Neural progenitor cell (in vitro differentiated cells): ENCODE results near the gene MBTPS1. TPM values are rescaled to one million over a fixed set of nuclear protein-coding genes. Genes with fewer than 3 reads are reported as not detected.

Experiments
- DNase-seq: peaks from one replicate; pipeline ENCODE4 v3.0.0-alpha.2; 2016; ENCODE audit warnings: low spot score
- H2AFZ ChIP-seq: fragments of 200-600 bp; sonication (generic); replicated peaks from 2 replicates; pipeline ENCODE4 v1.6.1; 2016; ENCODE audit warnings: antibody characterized with exemption
- H3F3A ChIP-seq: fragments of 200-600 bp; sonication (generic); 2 replicates; pipeline ENCODE4 v1.6.1; 2016; ENCODE audit warnings: antibody characterized with exemption, low read depth
- H3K27ac ChIP-seq: fragments of 200-600 bp; sonication (generic); 2 replicates; pipeline ENCODE4 v1.5.1; 2016; ENCODE audit warnings: mild to moderate bottlenecking
- H3K27me3 ChIP-seq: fragments of 200-600 bp; sonication (generic); 2 replicates; pipeline ENCODE4 v1.6.1; 2016; ENCODE audit warnings: mild to moderate bottlenecking, moderate library complexity
- H3K36me3 ChIP-seq: fragments of 200-600 bp; sonication (generic); 2 replicates; pipeline ENCODE4 v1.5.1; 2016
- H3K4me1 ChIP-seq: fragments of 200-600 bp; sonication (generic); 2 replicates; pipeline ENCODE4 v1.6.1; 2016; ENCODE audit warnings: mixed run types
- H3K4me2 ChIP-seq: fragments of 200-600 bp; sonication (generic); 2 replicates; pipeline ENCODE4 v1.6.1; 2016
- H3K4me3 ChIP-seq: fragments of 200-600 bp; sonication (generic); 2 replicates; pipeline ENCODE4 v1.5.1; 2016
- H3K79me2 ChIP-seq: fragments of 200-600 bp; sonication (generic); 2 replicates; pipeline ENCODE4 v1.6.1; 2016; ENCODE audit warnings: low read depth
- H3K9ac ChIP-seq: fragments of 200-600 bp; sonication (generic); 2 replicates; pipeline ENCODE4 v1.6.1; 2016
- H3K9me3 ChIP-seq: fragments of 200-600 bp; sonication (generic); 2 replicates; pipeline ENCODE4 v1.5.1; 2016; ENCODE audit warnings: low read depth
- H4K20me1 ChIP-seq: fragments of 200-600 bp; sonication (generic); 2 replicates; pipeline ENCODE4 v1.6.1; 2016; ENCODE audit warnings: low read depth
- H3K27ac Mint-ChIP-seq: 3 replicates; pipeline ENCODE4 v1.8.0; 2021; ENCODE audit warnings: mixed read lengths
- H3K27me3 Mint-ChIP-seq: 2 replicates; pipeline ENCODE4 v1.8.0; 2022; ENCODE audit warnings: low read depth, mild to moderate bottlenecking, inconsistent platforms, moderate library complexity, mixed read lengths; ENCODE audit not compliant: insufficient read depth
- H3K36me3 Mint-ChIP-seq: 3 replicates; pipeline ENCODE4 v1.8.0; 2021; ENCODE audit warnings: mixed read lengths
- H3K4me1 Mint-ChIP-seq: 3 replicates; pipeline ENCODE4 v1.8.0; 2021; ENCODE audit warnings: mixed read lengths
- H3K4me3 Mint-ChIP-seq: 3 replicates; pipeline ENCODE4 v1.8.0; 2021; ENCODE audit warnings: mild to moderate bottlenecking, moderate library complexity, mixed read lengths
- H3K9me3 Mint-ChIP-seq: 3 replicates; pipeline ENCODE4 v1.8.0; 2020; ENCODE audit warnings: mixed read lengths
- CTCF ChIP-seq: fragments of 200-600 bp; sonication (generic); IDR thresholded peaks from 2 replicates; pipeline ENCODE4 v1.5.1; 2017; ENCODE audit warnings: antibody characterized with exemption, mild to moderate bottlenecking
- EZH2 ChIP-seq: fragments of 200-600 bp; sonication (generic); IDR thresholded peaks from 2 replicates; pipeline ENCODE4 v1.6.1; 2017; ENCODE audit warnings: antibody characterized with exemption, mild to moderate bottlenecking, moderate library complexity
- EZH2phosphoT487 ChIP-seq: fragments of 200-600 bp; sonication (generic); IDR thresholded peaks from 2 replicates; pipeline ENCODE4 v1.6.1; 2017; ENCODE audit warnings: antibody characterized with exemption
- total RNA-seq: library from RNA; depleted of rRNA; stranded (reverse); fragments of >200 nt; gene quantifications from 2 replicates; pipeline ENCODE4 v1.2.3, GENCODE V29; 2015; ENCODE audit warnings: low replicate concordance

The MBTPS1 gene
- total RNA-seq, 1 donor from 2014 or later, result 52.3 TPM

- H3K36me3 ChIP-seq, result no peaks in the 10 kb centered on the region
- H3K9ac ChIP-seq, result peak overlapping the region; percentile 42
- H3K27me3 Mint-ChIP-seq, result no peaks in the 10 kb centered on the region
- H3K9me3 Mint-ChIP-seq, result no peaks in the 10 kb centered on the region
- H3K79me2 ChIP-seq, result peaks cover 95% of the 10 kb centered on the region
- H3K9me3 ChIP-seq, result no peaks in the 10 kb centered on the region
- no peak overlapping the region for H2AFZ ChIP-seq
- peaks cover 7% of the 10 kb centered on the region for H3K36me3 Mint-ChIP-seq
- H3F3A ChIP-seq, result no peaks in the 10 kb centered on the region
- no peak overlapping the region for H3K27ac Mint-ChIP-seq
- TF ChIP-seq EZH2, result no peak
- no peak for TF ChIP-seq CTCF
- no peak for TF ChIP-seq EZH2phosphoT487
- no peak overlapping the region for H3K4me3 ChIP-seq
- no peak overlapping the region for H3K4me3 Mint-ChIP-seq
- H4K20me1 ChIP-seq, result peaks cover 68% of the 10 kb centered on the region
- no peaks in the 10 kb centered on the region for H3K27me3 ChIP-seq
- no peaks in the 10 kb centered on the region for H3K4me1 ChIP-seq
- no peak overlapping the region for H3K27ac ChIP-seq
- peaks cover 15% of the 10 kb centered on the region for H3K4me1 Mint-ChIP-seq
- no peak for DNase-seq
- no peak overlapping the region for H3K4me2 ChIP-seq
Measured at GRCh38 chr16:84105948-84106740, 10.6 kb downstream of the MBTPS1 start.

- Histone ChIP-seq H3K36me3 (no peaks in the 10 kb centered on the region), H2AFZ (no peak overlapping the region), H3K9ac (peak overlapping the region; percentile 42), H3K9me3 (no peaks in the 10 kb centered on the region), H3K4me1 (no peaks in the 10 kb centered on the region), H3F3A (no peaks in the 10 kb centered on the region), H3K27ac (no peak overlapping the region), H3K4me2 (no peak overlapping the region), H3K79me2 (peaks cover 90% of the 10 kb centered on the region), H3K4me3 (no peak overlapping the region), H4K20me1 (peaks cover 60% of the 10 kb centered on the region), H3K27me3 (no peaks in the 10 kb centered on the region)
- Mint-ChIP-seq H3K27me3 (no peaks in the 10 kb centered on the region), H3K9me3 (no peaks in the 10 kb centered on the region), H3K36me3 (peaks cover 7% of the 10 kb centered on the region), H3K27ac (no peak overlapping the region), H3K4me1 (peaks cover 12% of the 10 kb centered on the region), H3K4me3 (no peak overlapping the region)
- TF ChIP-seq EZH2phosphoT487 (no peak), CTCF (no peak), EZH2 (no peak)
- no peak for DNase-seq
Measured at GRCh38 chr16:84105301-84105815, 11.4 kb downstream of the MBTPS1 start.

GRCh38 chr16:84104231-84104630, 12.5 kb downstream of the MBTPS1 start:
- no peak for DNase-seq
- no peak overlapping the region for H3K27ac ChIP-seq
- H3K4me2 ChIP-seq, result no peak overlapping the region
- peaks cover 51% of the 10 kb centered on the region for H4K20me1 ChIP-seq
- H3K4me3 ChIP-seq, result no peak overlapping the region
- H3K79me2 ChIP-seq, result peaks cover 79% of the 10 kb centered on the region
- H3K4me1 ChIP-seq, result no peaks in the 10 kb centered on the region
- H3K27me3 Mint-ChIP-seq, result no peaks in the 10 kb centered on the region
- no peak overlapping the region for H3K4me3 Mint-ChIP-seq
- no peak overlapping the region for H2AFZ ChIP-seq
- no peaks in the 10 kb centered on the region for H3K36me3 ChIP-seq
- no peaks in the 10 kb centered on the region for H3K27me3 ChIP-seq
- no peaks in the 10 kb centered on the region for H3K9me3 ChIP-seq
- no peaks in the 10 kb centered on the region for H3K9me3 Mint-ChIP-seq
- no peak overlapping the region for H3K27ac Mint-ChIP-seq
- H3K4me1 Mint-ChIP-seq, result peaks cover 11% of the 10 kb centered on the region
- H3K9ac ChIP-seq, result no peak overlapping the region
- H3K36me3 Mint-ChIP-seq, result peaks cover 7% of the 10 kb centered on the region
- no peaks in the 10 kb centered on the region for H3F3A ChIP-seq
- TF ChIP-seq EZH2 (no peak), CTCF (no peak), EZH2phosphoT487 (no peak)
